B cell (primary cell): ENCODE results near the gene AARS2. TPM values are rescaled to one million over a fixed set of nuclear protein-coding genes. Genes with fewer than 3 reads are reported as not detected.
"Not testable (repeated sequence)": the region's sequence is repeated elsewhere in the genome, so short reads cannot be mapped to it uniquely, and the experiment has no call there.

Experiments
- ATAC-seq: fragments of 200-7000 bp; cut with Tn5 transposase; one replicate; pipeline ENCODE4 v1.10.0; 2021; ENCODE audit warnings: low read depth, mild to moderate bottlenecking, moderate number of reproducible peaks, moderate library complexity
- CTCF ChIA-PET: fragments of 350-600 bp; sonication (Branson Sonifier 250); formaldehyde crosslinking; loops from one replicate; lab custom pipeline; 2021; ENCODE audit warnings: antibody characterized with exemption, inconsistent platforms; lab: Charles Lee
- POLR2A ChIA-PET: fragments of 350-600 bp; sonication (Branson Sonifier 250); formaldehyde crosslinking; loops from one replicate; lab custom pipeline; 2021; ENCODE audit warnings: antibody characterized with exemption; lab: Charles Lee
- DNase-seq: peaks from one replicate; pipeline ENCODE4 v3.0.0; 2013
- H2AFZ ChIP-seq: 2 replicates; pipeline ENCODE4 v1.6.1; 2012; ENCODE audit warnings: mild to moderate bottlenecking, low read depth, low read length; ENCODE audit not compliant: insufficient read depth, poor library complexity, severe bottlenecking
- H3K27ac ChIP-seq, 2 donors: 1 replicate in 1 of 2; 2 replicates in 1 of 2; pipeline ENCODE4 v1.5.1; 2012 to 2013; ENCODE audit warnings: low read length in 2 of 2, mild to moderate bottlenecking in 2 of 2, moderate library complexity in 1 of 2
- H3K27me3 ChIP-seq, 4 experiments: fragments of 200-600 bp in 1 of 4; sonication (generic) in 1 of 4; replicated peaks in 1 of 4; 1 replicate in 2 of 4; 2 replicates in 2 of 4; pipeline versions ENCODE4 v1.6.1 to v1.7.0; 2013 to 2016; ENCODE audit warnings: low read length in 3 of 4, mild to moderate bottlenecking in 2 of 4, mixed read lengths in 1 of 4, moderate library complexity in 1 of 4; ENCODE audit not compliant: insufficient read depth in 4 of 4, control insufficient read depth in 3 of 4; ENCODE audit errors: control extremely low read depth in 1 of 4
- H3K36me3 ChIP-seq, 2 experiments: replicated peaks in 1 of 2; 1 replicate in 1 of 2; 2 replicates in 1 of 2; pipeline versions ENCODE4 v1.6.1 to v1.7.1; 2013; ENCODE audit warnings: low read length in 1 of 2; ENCODE audit not compliant: insufficient read depth in 2 of 2, control insufficient read depth in 1 of 2; ENCODE audit errors: control extremely low read depth in 1 of 2, extremely low read depth in 1 of 2
- H3K4me1 ChIP-seq, 2 donors: fragments of 200-600 bp in 1 of 2; sonication (generic) in 1 of 2; 1 replicate in 1 of 2; 2 replicates in 1 of 2; pipeline versions ENCODE4 v1.5.1 to v1.6.1; 2013 to 2017; ENCODE audit warnings: low read length in 2 of 2; ENCODE audit not compliant: control insufficient read depth in 2 of 2, insufficient read depth in 2 of 2
- H3K4me2 ChIP-seq: replicated peaks from 2 replicates; pipeline ENCODE3; 2012; ENCODE audit warnings: mild to moderate bottlenecking, low read depth, low read length; ENCODE audit not compliant: poor library complexity, severe bottlenecking
- H3K4me3 ChIP-seq, 5 experiments: fragments of 200-600 bp in 1 of 5; sonication (generic) in 1 of 5; 1 replicate in 3 of 5; 2 replicates in 2 of 5; pipeline versions ENCODE4 v1.5.1 to v1.7.0; 2011 to 2016; ENCODE audit warnings: low read length in 4 of 5, mild to moderate bottlenecking in 4 of 5, low read depth in 2 of 5, control low read depth in 1 of 5, moderate library complexity in 1 of 5; ENCODE audit not compliant: insufficient read depth in 1 of 5; ENCODE audit errors: control extremely low read depth in 1 of 5, extremely low read depth in 1 of 5
- H3K79me2 ChIP-seq: fragments of 200-600 bp; sonication (generic); one replicate; pipeline ENCODE4 v1.6.0; 2016; ENCODE audit warnings: low read length; ENCODE audit not compliant: control insufficient read depth, insufficient read depth
- H3K9ac ChIP-seq: fragments of 200-600 bp; sonication (generic); 2 replicates; pipeline ENCODE4 v1.6.1; 2017; ENCODE audit warnings: mild to moderate bottlenecking, low read length, moderate library complexity
- H3K9me3 ChIP-seq, 3 donors: one replicate each; pipeline versions ENCODE4 v1.6.1 to v1.7.1; 2013; ENCODE audit warnings: low read length in 2 of 3; ENCODE audit not compliant: control insufficient read depth in 2 of 3, insufficient read depth in 1 of 3; ENCODE audit errors: control extremely low read depth in 1 of 3
- H4K20me1 ChIP-seq: 2 replicates; pipeline ENCODE4 v1.6.0; 2012; ENCODE audit warnings: mild to moderate bottlenecking, low read length; ENCODE audit not compliant: insufficient read depth, control insufficient read depth, poor library complexity, severe bottlenecking
- H3K27ac Mint-ChIP-seq: one replicate; pipeline ENCODE4 v1.8.0; 2021; ENCODE audit warnings: mixed read lengths
- H3K27me3 Mint-ChIP-seq: one replicate; pipeline ENCODE4 v1.8.0; 2021; ENCODE audit warnings: mixed read lengths
- H3K4me1 Mint-ChIP-seq: one replicate; pipeline ENCODE4 v1.8.0; 2021; ENCODE audit warnings: mixed read lengths
- H3K4me3 Mint-ChIP-seq: one replicate; pipeline ENCODE4 v1.8.0; 2021; ENCODE audit warnings: mixed read lengths
- H3K9me3 Mint-ChIP-seq: one replicate; pipeline ENCODE4 v1.8.0; 2022; ENCODE audit warnings: mixed read lengths; ENCODE audit not compliant: insufficient read depth
- EZH2 ChIP-seq: IDR thresholded peaks from 2 replicates; pipeline ENCODE4 v1.6.1; 2012; ENCODE audit warnings: borderline replicate concordance, low read depth, mild to moderate bottlenecking, moderate library complexity, low read length; ENCODE audit not compliant: insufficient read depth, poor library complexity, severe bottlenecking
- WGBS: methylation state at CpG from one replicate; pipeline ENCODE4 v1.1.5; 2013; ENCODE audit warnings: missing lambda C conversion rate; ENCODE audit not compliant: insufficient coverage; 5-methylcytosine and 5-hydroxymethylcytosine counted together
- intact Hi-C: fragments of 100-400 bp; cut with micrococcal nuclease; formaldehyde crosslinking; loops from one replicate; pipeline ENCODE4 v1.10.0; 2022
- polyA plus RNA-seq: library from polyadenylated mRNA; depleted of rRNA; stranded (reverse); fragments of >200 nt; gene quantifications from 2 replicates; pipeline ENCODE4 v1.2.3, GENCODE V29; 2012
- total RNA-seq, 2 donors: library from RNA; stranded (reverse); fragments of 120-200 nt in 1 of 2; gene quantifications; 1 replicate in 1 of 2; 2 replicates in 1 of 2; pipeline versions ENCODE4 v1.2.3 to v1.2.4, GENCODE V29; 2013 to 2022
- TF ChIP-seq, protein P1 (sequence below): fragments of 200-600 bp; IDR thresholded peaks from one replicate; pipeline ENCODE4 v1.8.0; 2022; ENCODE audit warnings: antibody characterized with exemption, mild to moderate bottlenecking

Gene AARS2
- total and polyA plus RNA-seq, 2 donors (not counting 1 experiment from before 2014, with no cell fraction given): 11.3 to 21.3 TPM

DNA sequence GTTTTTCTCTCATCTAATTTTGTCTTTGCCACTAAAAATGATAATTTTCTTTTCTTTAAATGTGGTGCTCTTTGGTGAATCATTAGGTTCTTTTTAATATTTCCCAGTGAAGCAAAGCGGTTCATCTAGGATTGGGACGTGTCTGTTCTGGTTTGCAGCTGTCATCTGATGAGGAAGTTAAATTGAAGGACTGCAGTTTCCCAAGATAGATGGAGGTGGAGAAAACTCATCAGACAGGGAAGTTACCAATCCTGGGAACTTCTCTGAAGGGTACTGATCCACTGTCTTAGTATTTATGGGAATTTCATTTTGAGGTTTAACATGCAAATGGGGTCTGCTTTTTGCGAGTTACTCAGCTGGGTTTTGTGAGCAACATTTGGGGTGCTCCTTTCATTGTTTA is 2.4 kb upstream of the AARS2 start:
- H3K27me3 ChIP-seq: peaks cover 0 to 12% (median 7%) of the 10 kb centered on the region in 4 experiments
- H3K4me1 ChIP-seq: peaks cover 7 to 9% of the 10 kb centered on the region in 2 donors
- H3K4me3 Mint-ChIP-seq: no peak overlapping the region
- H3K79me2 ChIP-seq: peaks cover 17% of the 10 kb centered on the region
- TF ChIP-seq EZH2: no peak
- TF ChIP-seq, protein P1, sequence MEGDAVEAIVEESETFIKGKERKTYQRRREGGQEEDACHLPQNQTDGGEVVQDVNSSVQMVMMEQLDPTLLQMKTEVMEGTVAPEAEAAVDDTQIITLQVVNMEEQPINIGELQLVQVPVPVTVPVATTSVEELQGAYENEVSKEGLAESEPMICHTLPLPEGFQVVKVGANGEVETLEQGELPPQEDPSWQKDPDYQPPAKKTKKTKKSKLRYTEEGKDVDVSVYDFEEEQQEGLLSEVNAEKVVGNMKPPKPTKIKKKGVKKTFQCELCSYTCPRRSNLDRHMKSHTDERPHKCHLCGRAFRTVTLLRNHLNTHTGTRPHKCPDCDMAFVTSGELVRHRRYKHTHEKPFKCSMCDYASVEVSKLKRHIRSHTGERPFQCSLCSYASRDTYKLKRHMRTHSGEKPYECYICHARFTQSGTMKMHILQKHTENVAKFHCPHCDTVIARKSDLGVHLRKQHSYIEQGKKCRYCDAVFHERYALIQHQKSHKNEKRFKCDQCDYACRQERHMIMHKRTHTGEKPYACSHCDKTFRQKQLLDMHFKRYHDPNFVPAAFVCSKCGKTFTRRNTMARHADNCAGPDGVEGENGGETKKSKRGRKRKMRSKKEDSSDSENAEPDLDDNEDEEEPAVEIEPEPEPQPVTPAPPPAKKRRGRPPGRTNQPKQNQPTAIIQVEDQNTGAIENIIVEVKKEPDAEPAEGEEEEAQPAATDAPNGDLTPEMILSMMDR: no peak
- no peak overlapping the region for H3K4me2 ChIP-seq
- no peak overlapping the region for H3K4me3 ChIP-seq
- H3K27ac ChIP-seq: no peak overlapping the region
- H3K9me3 Mint-ChIP-seq: no peaks in the 10 kb centered on the region
- peaks cover 0 to 5% (median 0%) of the 10 kb centered on the region in 3 donors for H3K9me3 ChIP-seq
- ATAC-seq: no peak
- H3K4me1 Mint-ChIP-seq: peaks cover 17% of the 10 kb centered on the region
- H4K20me1 ChIP-seq: no peaks in the 10 kb centered on the region
- ChIA-PET CTCF (interaction anchor here (1.2 to 1.7 kb wide), 4 partner anchors 10 to 143 kb away, joined by 3 to 5 read pairs (median 4); no protein-coding TSS in a partner anchor), POLR2A (no interaction called here)
- no peak for DNase-seq
- no peak overlapping the region for H3K9ac ChIP-seq
- peaks cover 0 to 13% of the 10 kb centered on the region in 2 experiments for H3K36me3 ChIP-seq
- intact Hi-C loops: no loop called here
- WGBS: 71% methylated on average over 3 of the region's 3 CpGs
- H3K27me3 Mint-ChIP-seq: peaks cover 25% of the 10 kb centered on the region
- no peak overlapping the region for H3K27ac Mint-ChIP-seq
- H2AFZ ChIP-seq: no peak overlapping the region

GRCh38 chr6:44314657-44315056 is 1.5 kb upstream of the AARS2 start:
- intact Hi-C loops, H2AFZ ChIP-seq, ATAC-seq, DNase-seq, H3K4me3 Mint-ChIP-seq, H3K9me3 Mint-ChIP-seq, H3K4me1 ChIP-seq, H3K9me3 ChIP-seq, POLR2A ChIA-PET, H3K27ac ChIP-seq, H3K4me2 ChIP-seq, H3K9ac ChIP-seq, H4K20me1 ChIP-seq, H3K27ac Mint-ChIP-seq, H3K4me3 ChIP-seq: not testable (repeated sequence)
- Mint-ChIP-seq H3K27me3 (peaks cover 18% of the 10 kb centered on the region), H3K4me1 (peaks cover 17% of the 10 kb centered on the region)
- CTCF ChIA-PET: interaction anchor here (1.0 to 1.7 kb wide), 6 partner anchors 9 to 142 kb away, joined by 3 to 5 read pairs (median 3); partner anchors contain the start of gene SLC29A1
- peaks cover 0 to 21% of the 10 kb centered on the region in 2 experiments for H3K36me3 ChIP-seq
- peaks cover 17% of the 10 kb centered on the region for H3K79me2 ChIP-seq
- WGBS: 100% methylated on average over 5 of the region's 8 CpGs
- H3K27me3 ChIP-seq: peaks cover 0 to 12% (median 2%) of the 10 kb centered on the region in 4 experiments
